Activated naive CD8-positive, alpha-beta T cell treated with anti-CD3 and anti-CD28 coated beads for 36 hours (primary cell): Measurements from ENCODE around the gene SART1. TPM values are rescaled to one million over a fixed set of nuclear protein-coding genes. Genes with fewer than 3 reads are reported as not detected.
"Not testable (repeated sequence)": the region's sequence is repeated elsewhere in the genome, so short reads cannot be mapped to it uniquely, and the experiment has no call there.

ENCODE experiments used
- DNase-seq: peaks from one replicate; pipeline ENCODE4 v3.0.0; 2021
- H3K27ac Mint-ChIP-seq: one replicate; pipeline ENCODE4 v1.8.0; 2022; ENCODE audit warnings: mild to moderate bottlenecking, moderate library complexity, mixed read lengths
- H3K27me3 Mint-ChIP-seq: one replicate; pipeline ENCODE4 v1.8.0; 2022; ENCODE audit warnings: mild to moderate bottlenecking, mixed read lengths
- H3K36me3 Mint-ChIP-seq: one replicate; pipeline ENCODE4 v1.8.0; 2021; ENCODE audit warnings: mild to moderate bottlenecking, mixed read lengths
- H3K4me1 Mint-ChIP-seq: one replicate; pipeline ENCODE4 v1.8.0; 2021; ENCODE audit warnings: mixed read lengths
- H3K4me3 Mint-ChIP-seq: one replicate; pipeline ENCODE4 v1.8.0; 2022; ENCODE audit warnings: mild to moderate bottlenecking, moderate library complexity, mixed read lengths
- H3K9me3 Mint-ChIP-seq: one replicate; pipeline ENCODE4 v1.8.0; 2022; ENCODE audit warnings: mixed read lengths
- total RNA-seq, 2 experiments: library from RNA; stranded (reverse); gene quantifications; one replicate each; pipeline ENCODE4 v1.2.3, GENCODE V29; 2021

Gene SART1
- total RNA-seq, 2 experiments from 2014 or later: 59.6 to 62.6 TPM

DNA sequence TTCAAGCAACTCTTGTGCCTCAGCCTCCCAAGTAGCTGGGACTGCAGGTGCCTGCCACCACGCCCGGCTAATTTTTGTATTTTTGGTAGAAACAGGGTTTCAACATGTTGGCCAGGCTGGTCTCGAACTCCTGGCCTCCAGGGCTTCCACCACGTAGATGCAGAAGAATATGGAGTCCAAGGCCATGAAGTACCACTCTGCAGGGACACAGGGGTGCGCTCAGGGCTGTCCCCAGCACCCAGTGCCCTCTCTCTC is 61.6 kb downstream of the SART1 start:
- not testable (repeated sequence) for H3K4me1 Mint-ChIP-seq

DNA sequence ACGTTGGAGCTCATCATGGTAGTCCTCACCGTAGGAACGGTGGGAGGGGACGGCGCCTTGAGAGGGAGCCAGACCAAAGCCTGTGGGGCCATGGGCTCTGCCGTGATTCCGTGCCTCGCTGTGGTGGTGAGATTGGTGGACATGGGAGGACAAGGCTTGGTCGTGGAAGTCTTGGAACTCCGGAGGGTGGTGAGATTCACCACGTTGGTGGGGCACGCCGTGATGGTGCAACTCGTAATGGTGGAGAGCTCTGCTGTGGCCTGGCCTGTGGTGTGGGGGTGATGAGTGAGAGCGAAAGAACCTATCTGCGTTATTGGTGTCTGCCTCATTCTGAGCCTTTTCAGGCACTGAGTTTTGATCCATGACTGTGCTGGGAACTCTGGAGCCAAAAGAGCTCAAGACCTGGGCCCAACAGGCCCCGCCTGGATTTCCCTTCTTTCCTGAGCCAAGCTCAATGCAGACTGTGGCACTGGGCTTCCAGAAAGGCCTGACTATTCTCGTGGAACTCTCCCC is 64.5 kb downstream of the SART1 start, which contains the start of gene CATSPER1:
Gene CATSPER1, minus strand, starts transcription at position 463 of the 513 bp plus-strand sequence. Its CDS starts 100 bp downstream, at position 363.
- no peak within 1 kb of the TSS for H3K4me3 Mint-ChIP-seq
- H3K9me3 Mint-ChIP-seq: no peaks in the 10 kb centered on the region
- H3K27me3 Mint-ChIP-seq: peaks cover 10% of the 10 kb centered on the region
- no peak within 1 kb of the TSS for H3K27ac Mint-ChIP-seq
- H3K36me3 Mint-ChIP-seq: no peaks in the 10 kb centered on the region
- no peak for DNase-seq
- H3K4me1 Mint-ChIP-seq: peaks cover 7% of the 10 kb centered on the region

More for the DNA sequence above, 61.6 kb downstream of the SART1 start:
- not testable (repeated sequence) for DNase-seq, H3K9me3 Mint-ChIP-seq, H3K36me3 Mint-ChIP-seq, H3K4me3 Mint-ChIP-seq, H3K27ac Mint-ChIP-seq, H3K27me3 Mint-ChIP-seq

Other genes with a start within 250 kb of the SART1 start
- 10 to 100 TPM; 65.0 to 65.4 TPM for gene KAT5, start 249.5 kb upstream of the SART1 start, total RNA-seq
- gene RNASEH2C, start 240.9 kb upstream of the SART1 start, total RNA-seq: 100 to 1,000 TPM; 104 to 108 TPM
- 10 to 100 TPM; 20.4 to 20.6 TPM for gene AP5B1, start 180.8 kb upstream of the SART1 start, total RNA-seq
- gene OVOL1, start 174.7 kb upstream of the SART1 start, total RNA-seq: under 1 TPM; 0.42 to 0.45 TPM
- 1 to 10 TPM; 2.4 to 3.3 TPM for gene SNX32, start 127.8 kb upstream of the SART1 start, total RNA-seq
- gene CFL1, start 103.6 kb upstream of the SART1 start, total RNA-seq: 1,000 to 10,000 TPM; 1,050 to 1,075 TPM
- gene MUS81, start 101.3 kb upstream of the SART1 start, total RNA-seq: 10 to 100 TPM; 64.0 to 67.4 TPM
- gene EFEMP2, start 88.9 kb upstream of the SART1 start, total RNA-seq: 1 to 10 TPM; 8.5 to 8.9 TPM
- gene CTSW, start 81.9 kb upstream of the SART1 start, total RNA-seq: 10 to 100 TPM; 39.3 to 41.5 TPM
- gene FIBP, start 73.3 kb upstream of the SART1 start, total RNA-seq: 100 to 1,000 TPM; 113 to 114 TPM
- gene CCDC85B, start 71.1 kb upstream of the SART1 start, total RNA-seq: 10 to 100 TPM; 78.5 to 81.3 TPM
- 10 to 100 TPM; 15.8 to 16.0 TPM for gene FOSL1, start 61.3 kb upstream of the SART1 start, total RNA-seq
- gene C11orf68, start 42.7 kb upstream of the SART1 start, total RNA-seq: 10 to 100 TPM; 16.8 to 16.9 TPM
- 100 to 1,000 TPM; 108 to 109 TPM for gene DRAP1, start 42.3 kb upstream of the SART1 start, total RNA-seq
- not detected for gene TSGA10IP, start 16.3 kb upstream of the SART1 start, total RNA-seq
- 10 to 100 TPM; 56.8 to 63.7 TPM for gene EIF1AD, start 40.4 kb downstream of the SART1 start, total RNA-seq
- gene BANF1, start 40.8 kb downstream of the SART1 start, total RNA-seq: 100 to 1,000 TPM; 253 to 277 TPM
- gene CST6, start 50.3 kb downstream of the SART1 start, total RNA-seq: not detected
- not detected for gene CATSPER1, start 64.7 kb downstream of the SART1 start, total RNA-seq
- under 1 TPM; 0.70 to 0.95 TPM for gene GAL3ST3, start 87.4 kb downstream of the SART1 start, total RNA-seq
- 100 to 1,000 TPM; 268 TPM for gene SF3B2, start 90.6 kb downstream of the SART1 start, total RNA-seq
- 10 to 100 TPM; 58.4 to 61.4 TPM for gene PACS1, start 108.5 kb downstream of the SART1 start, total RNA-seq